GM23338 (cell line): Measurements from ENCODE around the gene WT1. TPM values are rescaled to one million over a fixed set of nuclear protein-coding genes. Genes with fewer than 3 reads are reported as not detected.

Experiments used
- ATAC-seq: fragments of 200-7000 bp; cut with Tn5 transposase; 3 replicates; pipeline ENCODE4 v1.9.1; 2020
- DNase-seq: peaks from one replicate; pipeline ENCODE4 v3.0.0-alpha.2; 2015; ENCODE audit warnings: low spot score
- H2AFZ ChIP-seq: fragments of 200-600 bp; sonication (generic); 2 replicates; pipeline ENCODE4 v1.8.0; 2016; ENCODE audit warnings: antibody characterized with exemption, mild to moderate bottlenecking, moderate library complexity
- H3F3A ChIP-seq: fragments of 200-600 bp; sonication (generic); replicated peaks from 2 replicates; pipeline ENCODE4 v1.8.0; 2017; ENCODE audit warnings: antibody characterized with exemption, mixed run types, low read depth
- H3K27ac ChIP-seq: fragments of 200-600 bp; sonication (generic); 2 replicates; pipeline ENCODE4 v1.6.1; 2016; ENCODE audit warnings: low read depth
- H3K27me3 ChIP-seq: fragments of 200-600 bp; sonication (generic); 2 replicates; pipeline ENCODE4 v1.8.0; 2016; ENCODE audit warnings: mild to moderate bottlenecking, mixed run types, moderate library complexity; ENCODE audit not compliant: insufficient read depth
- H3K36me3 ChIP-seq: fragments of 200-600 bp; sonication (generic); 2 replicates; pipeline ENCODE4 v1.8.0; 2016; ENCODE audit warnings: mild to moderate bottlenecking; ENCODE audit not compliant: insufficient read depth
- H3K4me1 ChIP-seq: fragments of 200-600 bp; sonication (generic); 2 replicates; pipeline ENCODE4 v1.8.0; 2016; ENCODE audit warnings: mild to moderate bottlenecking, moderate library complexity; ENCODE audit not compliant: insufficient read depth
- H3K4me2 ChIP-seq: fragments of 200-600 bp; sonication (generic); 2 replicates; pipeline ENCODE4 v1.7.1; 2017; ENCODE audit warnings: mixed run types
- H3K4me3 ChIP-seq: fragments of 200-600 bp; sonication (generic); 2 replicates; pipeline ENCODE4 v1.6.1; 2016; ENCODE audit warnings: mixed run types
- H3K79me2 ChIP-seq: fragments of 200-600 bp; sonication (generic); replicated peaks from 2 replicates; pipeline ENCODE4 v1.8.0; 2017; ENCODE audit warnings: mild to moderate bottlenecking; ENCODE audit not compliant: insufficient read depth
- H3K9me2 ChIP-seq: fragments of 200-600 bp; sonication (generic); 2 replicates; pipeline ENCODE4 v1.8.0; 2017; ENCODE audit not compliant: insufficient read depth
- H4K20me1 ChIP-seq: fragments of 200-600 bp; sonication (generic); replicated peaks from 2 replicates; pipeline ENCODE4 v1.8.0; 2017; ENCODE audit warnings: mild to moderate bottlenecking; ENCODE audit not compliant: insufficient read depth
- H3K27ac Mint-ChIP-seq: 2 replicates; pipeline ENCODE4 v1.8.0; 2020; ENCODE audit warnings: inconsistent platforms, mild to moderate bottlenecking, moderate library complexity, mixed read lengths
- H3K27me3 Mint-ChIP-seq: 3 replicates; pipeline ENCODE4 v1.8.0; 2022; ENCODE audit warnings: low read depth, mild to moderate bottlenecking, moderate library complexity, mixed read lengths, inconsistent platforms; ENCODE audit not compliant: insufficient read depth, poor library complexity
- H3K36me3 Mint-ChIP-seq: 3 replicates; pipeline ENCODE4 v1.8.0; 2021; ENCODE audit warnings: low read depth, mild to moderate bottlenecking, inconsistent platforms, moderate library complexity, mixed read lengths
- H3K4me1 Mint-ChIP-seq: 3 replicates; pipeline ENCODE4 v1.8.0; 2020; ENCODE audit warnings: mild to moderate bottlenecking, inconsistent platforms, mixed read lengths
- H3K4me3 Mint-ChIP-seq: 3 replicates; pipeline ENCODE4 v1.8.0; 2021; ENCODE audit warnings: moderate library complexity, mild to moderate bottlenecking, inconsistent platforms, mixed read lengths
- H3K9me3 Mint-ChIP-seq: 3 replicates; pipeline ENCODE4 v1.8.0; 2020; ENCODE audit warnings: moderate library complexity, mild to moderate bottlenecking, inconsistent platforms, mixed read lengths
- CREB1 ChIP-seq: fragments of 250-450 bp; sonication (Bioruptor Pico); IDR thresholded peaks from 2 replicates; pipeline ENCODE4 v1.5.0; 2020; ENCODE audit warnings: low read depth, mild to moderate bottlenecking, moderate library complexity
- EZH2 ChIP-seq: fragments of 200-600 bp; sonication (generic); IDR thresholded peaks from one replicate; pipeline ENCODE4 v1.8.0; 2017; ENCODE audit warnings: antibody characterized with exemption, mild to moderate bottlenecking, low read depth; ENCODE audit not compliant: unreplicated experiment
- EZH2phosphoT487 ChIP-seq: fragments of 200-600 bp; sonication (generic); IDR thresholded peaks from one replicate; pipeline ENCODE4 v1.8.1; 2018; ENCODE audit warnings: antibody characterized with exemption; ENCODE audit not compliant: unreplicated experiment
- ZNF114 ChIP-seq: fragments of 250-450 bp; sonication (Bioruptor Pico); IDR thresholded peaks from 2 replicates; pipeline ENCODE4 v1.5.0; 2020; ENCODE audit warnings: mild to moderate bottlenecking, moderate library complexity
- ZNF462 ChIP-seq: fragments of 250-450 bp; sonication (Bioruptor Pico); IDR thresholded peaks from 2 replicates; pipeline ENCODE4 v1.5.0; 2020; ENCODE audit warnings: mild to moderate bottlenecking, moderate library complexity
- polyA plus RNA-seq: library from polyadenylated mRNA; unstranded; fragments of >200 nt; fragmentation: Nextera tagmentation; extraction: Ambion mirVana; gene quantifications from 2 replicates; pipeline ENCODE4 v1.2.1, GENCODE V29; 2016
- total RNA-seq: library from RNA; depleted of rRNA; stranded (reverse); fragments of >200 nt; shearing (Covaris generic); gene quantifications from 2 replicates; pipeline ENCODE4 v1.2.3, GENCODE V29; 2014

WT1 gene
- total and polyA plus RNA-seq, 2 experiments from 2014 or later, result 0.21 TPM; not detected in 1

DNA sequence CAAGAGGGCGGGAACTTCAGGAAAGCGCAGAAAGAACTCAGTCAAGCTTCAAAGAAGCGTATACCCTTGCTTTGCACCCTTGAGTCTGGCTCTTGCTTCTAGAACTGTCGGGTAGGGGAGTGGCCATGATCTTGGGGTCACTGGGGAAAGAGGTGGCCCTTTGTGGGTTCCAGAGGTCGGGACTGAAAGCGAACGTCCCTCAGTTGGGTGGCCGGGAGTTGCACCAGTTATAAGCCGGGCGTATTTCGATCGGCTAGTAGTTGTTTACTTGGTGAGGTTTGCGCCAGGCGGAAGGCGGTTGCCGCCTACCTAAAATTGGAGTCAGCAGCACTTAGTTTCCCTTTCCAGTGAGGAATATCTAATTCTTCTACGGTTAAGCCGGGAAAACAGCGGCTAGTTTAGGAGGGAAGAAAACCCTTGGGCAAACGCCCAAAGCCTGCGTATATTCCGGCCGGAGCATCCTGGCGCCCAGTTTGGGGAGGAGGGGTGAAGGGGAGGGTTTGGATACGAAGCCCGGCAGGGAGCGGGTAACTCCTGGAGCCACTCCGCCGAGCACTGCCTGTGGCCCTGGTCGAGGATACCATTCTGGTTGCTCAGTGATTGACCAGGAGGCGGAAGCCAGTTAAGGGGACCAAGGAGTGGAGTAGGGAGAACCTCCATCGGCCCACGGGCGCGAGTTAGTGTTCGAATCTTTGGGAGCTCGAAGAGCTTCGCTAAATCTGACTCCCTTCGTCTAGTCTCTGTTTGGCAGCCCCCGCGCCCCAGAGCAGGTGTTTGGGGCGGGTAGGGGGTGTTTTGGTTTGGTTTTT lies 807 bp upstream of the WT1 start:
- Mint-ChIP-seq H3K27me3 (peaks cover 95% of the 10 kb centered on the region), H3K4me3 (peak overlapping the region; percentile 71), H3K9me3 (peaks cover 5% of the 10 kb centered on the region; the same call in 1 of the 3 replicates), H3K36me3 (no peaks in the 10 kb centered on the region), H3K27ac (no peak overlapping the region), H3K4me1 (peaks cover 47% of the 10 kb centered on the region)
- peak; percentile 76 for TF ChIP-seq EZH2phosphoT487
- TF ChIP-seq CREB1 (CRISPR knock-in tag), result no peak
- TF ChIP-seq EZH2, result peak; percentile 86
- peaks cover 57% of the 10 kb centered on the region for H3K4me1 ChIP-seq
- H3K4me3 ChIP-seq, result peak overlapping the region; percentile 57
- peak overlapping the region; percentile 88 for H3K4me2 ChIP-seq
- peak overlapping the region; percentile 95 for H2AFZ ChIP-seq
- H3K9me2 ChIP-seq, result no peaks in the 10 kb centered on the region
- H3K79me2 ChIP-seq, result no peaks in the 10 kb centered on the region
- peaks cover 18% of the 10 kb centered on the region for H3F3A ChIP-seq
- ATAC-seq, result peak; percentile 11
- H3K27me3 ChIP-seq, result peaks cover 99% of the 10 kb centered on the region
- no peaks in the 10 kb centered on the region for H3K36me3 ChIP-seq
- no peak overlapping the region for H3K27ac ChIP-seq
- H4K20me1 ChIP-seq, result peaks cover 34% of the 10 kb centered on the region
- DNase-seq, result peak; percentile 65

DNA sequence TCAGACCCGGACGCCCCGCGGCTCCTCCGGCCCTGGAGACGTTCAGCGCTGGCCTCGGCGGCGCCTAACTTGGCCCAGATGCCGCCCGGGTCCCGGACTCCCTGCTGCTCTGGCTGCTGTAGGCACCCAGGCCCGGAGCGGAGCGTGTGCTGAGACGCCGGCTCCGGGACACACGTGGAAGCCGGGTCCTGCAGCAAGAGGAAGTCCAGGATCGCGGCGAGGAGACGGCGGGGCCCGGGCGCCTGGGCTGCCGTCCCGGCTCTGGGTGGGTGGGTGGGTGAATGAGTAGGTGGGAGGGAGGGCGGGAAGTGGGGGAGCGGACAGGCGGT lies 223 bp downstream of the WT1 start:
- Histone ChIP-seq H2AFZ (peak overlapping the region; percentile 89; the same call in 1 of the 2 replicates), H3K9me2 (no peaks in the 10 kb centered on the region), H3K36me3 (no peaks in the 10 kb centered on the region), H3K4me2 (peak overlapping the region; percentile 71; the same call in 1 of the 2 replicates), H3K27me3 (peaks cover 99% of the 10 kb centered on the region), H3K27ac (no peak overlapping the region), H3K79me2 (no peaks in the 10 kb centered on the region), H3F3A (peaks cover 18% of the 10 kb centered on the region), H3K4me1 (peaks cover 53% of the 10 kb centered on the region), H3K4me3 (peak overlapping the region; percentile 50; the same call in 1 of the 2 replicates), H4K20me1 (peaks cover 26% of the 10 kb centered on the region)
- Mint-ChIP-seq H3K9me3 (peaks cover 7% of the 10 kb centered on the region; the same call in 1 of the 3 replicates), H3K27me3 (peaks cover 95% of the 10 kb centered on the region), H3K4me1 (peaks cover 49% of the 10 kb centered on the region), H3K4me3 (no peak overlapping the region; the same call in 2 of the 3 replicates), H3K27ac (no peak overlapping the region), H3K36me3 (peaks cover 2% of the 10 kb centered on the region; the same call in 1 of the 3 replicates)
- DNase-seq, result peak; percentile 45
- TF ChIP-seq ZNF114 (CRISPR knock-in tag) (no peak), EZH2 (peak; percentile 79), CREB1 (CRISPR knock-in tag) (no peak), EZH2phosphoT487 (peak; percentile 86)
- no peak for ATAC-seq

DNA sequence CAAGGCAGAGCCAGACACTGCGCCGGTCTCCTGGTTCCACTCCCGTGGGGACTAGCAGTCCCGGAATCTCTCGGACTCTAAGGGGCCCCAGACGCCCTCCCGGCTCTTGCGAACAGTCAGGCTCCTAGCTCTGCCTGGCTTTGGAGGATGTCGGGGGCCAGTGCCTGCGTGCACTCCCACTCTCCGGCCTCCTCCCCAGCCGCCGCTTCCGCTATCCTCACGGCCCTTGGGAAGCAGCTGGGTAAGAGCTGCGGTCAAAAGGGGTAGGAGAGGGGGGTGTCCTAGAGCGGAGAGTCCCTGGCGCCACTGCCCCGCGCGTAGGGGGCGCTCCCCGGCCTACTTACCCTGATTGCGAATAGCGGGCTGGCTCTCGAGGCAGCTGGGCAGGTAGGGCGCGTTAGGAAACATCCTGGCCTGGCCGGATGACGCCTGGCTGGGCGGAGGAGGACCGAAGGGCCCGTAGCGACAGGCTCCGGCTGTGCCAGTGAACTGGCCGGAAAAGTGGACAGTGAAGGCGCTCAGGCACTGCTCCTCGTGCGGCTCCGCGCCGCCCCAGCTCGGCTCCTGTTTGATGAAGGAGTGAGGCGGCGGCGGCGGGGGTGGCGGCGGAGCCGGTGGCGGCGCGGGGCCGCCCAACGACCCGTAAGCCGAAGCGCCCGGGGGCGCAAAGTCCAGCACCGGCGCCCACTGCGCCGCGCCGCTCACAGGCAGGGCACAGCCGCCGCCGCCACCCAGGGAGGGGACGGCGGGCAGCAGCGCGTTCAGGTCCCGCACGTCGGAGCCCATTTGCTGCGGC lies 785 bp downstream of the WT1 start:
- no peak overlapping the region for H3K27ac ChIP-seq
- peaks cover 99% of the 10 kb centered on the region for H3K27me3 ChIP-seq
- peak; percentile 3 for ATAC-seq
- H3K36me3 ChIP-seq, result no peaks in the 10 kb centered on the region
- peaks cover 50% of the 10 kb centered on the region for H3K4me1 Mint-ChIP-seq
- no peak overlapping the region for H3K27ac Mint-ChIP-seq
- peaks cover 26% of the 10 kb centered on the region for H4K20me1 ChIP-seq
- peak overlapping the region; percentile 56; the same call in 2 of the 3 replicates for H3K4me3 Mint-ChIP-seq
- no peaks in the 10 kb centered on the region for H3K9me2 ChIP-seq
- H3K4me3 ChIP-seq, result peak overlapping the region; percentile 50; the same call in 1 of the 2 replicates
- H3K9me3 Mint-ChIP-seq, result peaks cover 8% of the 10 kb centered on the region; the same call in 1 of the 3 replicates
- DNase-seq, result peak; percentile 69
- peak overlapping the region; percentile 89; the same call in 1 of the 2 replicates for H2AFZ ChIP-seq
- peaks cover 18% of the 10 kb centered on the region for H3F3A ChIP-seq
- H3K79me2 ChIP-seq, result no peaks in the 10 kb centered on the region
- H3K27me3 Mint-ChIP-seq, result peaks cover 95% of the 10 kb centered on the region
- peaks cover 3% of the 10 kb centered on the region; the same call in 1 of the 3 replicates for H3K36me3 Mint-ChIP-seq
- peak overlapping the region; percentile 71 for H3K4me2 ChIP-seq
- H3K4me1 ChIP-seq, result peaks cover 51% of the 10 kb centered on the region
- TF ChIP-seq ZNF462 (CRISPR knock-in tag) (no peak), EZH2phosphoT487 (peak; percentile 51)
